ENCODE data around the gene TPP1.

TPP1 gene

DNA sequence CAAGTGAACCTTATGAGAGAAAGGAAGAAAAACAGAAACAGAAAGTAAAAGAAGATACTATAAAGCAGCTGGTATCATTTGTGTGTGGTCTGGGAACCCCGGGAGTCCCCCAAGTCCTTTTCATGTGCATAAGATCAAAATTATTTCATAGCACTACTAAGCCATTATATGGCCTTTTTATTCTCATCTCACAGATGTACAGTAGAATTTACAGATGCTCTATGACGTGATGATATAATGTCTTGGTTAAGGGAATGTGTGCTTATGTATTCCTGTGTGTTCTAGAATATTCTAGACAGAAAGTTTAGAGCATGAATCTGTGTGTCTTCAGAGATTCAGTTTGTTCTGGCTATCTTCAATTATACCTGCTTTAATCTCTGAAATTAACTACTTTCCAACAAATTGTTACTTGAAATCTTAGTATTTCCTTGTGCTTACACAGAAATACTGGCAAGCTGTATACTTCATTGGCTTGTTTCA is 8.6 kb upstream of the TPP1 start:
- WGBS: 100% methylated on average over 1 of the region's 2 CpGs
- Histone ChIP-seq H4K91ac (ENCODE audit: low read length) (no peak overlapping the region), H3K4me1 (ENCODE audit: control insufficient read depth, insufficient read depth, low read depth, low read length) (no peaks in the 10 kb centered on the region)

GRCh38 chr11:6626971-6627761 is 7.9 kb upstream of the TPP1 start:
- H4K8ac ChIP-seq (ENCODE audit: low read length): no peak overlapping the region
- no peak overlapping the region for H3K18ac ChIP-seq (ENCODE audit: low read depth in 1 of 2, low read length in 2 of 2)
- H3K9ac ChIP-seq (ENCODE audit: low read length): no peak overlapping the region
- no peak overlapping the region for H2BK15ac ChIP-seq (ENCODE audit: low read depth, poor library complexity, severe bottlenecking)
- H3K23ac ChIP-seq (ENCODE audit: low read length in 2 of 2): no peak overlapping the region
- no peak overlapping the region for H2AFZ ChIP-seq (ENCODE audit: low read depth, low read length)
- 98% methylated on average over 19 of the region's 19 CpGs for WGBS
- peaks cover 0 to 22% of the 10 kb centered on the region in 2 experiments for H3K27me3 ChIP-seq (ENCODE audit: control insufficient read depth in 1 of 2, insufficient read depth in 1 of 2, low read length in 2 of 2)
- H4K91ac ChIP-seq (ENCODE audit: low read length): no peak overlapping the region
- DNase-seq: no peak
- peaks cover 7 to 59% of the 10 kb centered on the region in 2 experiments for H3K36me3 ChIP-seq (ENCODE audit: control insufficient read depth in 1 of 2, insufficient read depth in 2 of 2, low read depth in 1 of 2, low read length in 2 of 2)
- no peak overlapping the region for H2BK12ac ChIP-seq (ENCODE audit: low read length in 2 of 2)
- H3K4me3 ChIP-seq (ENCODE audit: insufficient read depth in 1 of 2, low read depth in 1 of 2, low read length in 2 of 2): no peak overlapping the region
- no peak overlapping the region for H3K4ac ChIP-seq (ENCODE audit: low read depth in 1 of 2, low read length in 2 of 2)
- no peaks in the 10 kb centered on the region for H3K4me1 ChIP-seq (ENCODE audit: control insufficient read depth, insufficient read depth, low read depth, low read length)
- no peak overlapping the region for H3K27ac ChIP-seq (ENCODE audit: low read length, poor library complexity, severe bottlenecking)
- no peaks in the 10 kb centered on the region for H3K79me1 ChIP-seq (replicated peaks; ENCODE audit: low read length, poor library complexity, severe bottlenecking)
- H3K4me2 ChIP-seq (ENCODE audit: low read length, poor library complexity, severe bottlenecking): no peak overlapping the region
- H2BK120ac ChIP-seq (ENCODE audit: low read depth, low read length): no peak overlapping the region
- H2AK5ac ChIP-seq (ENCODE audit: low read length, severe bottlenecking): no peak overlapping the region
- H2BK5ac ChIP-seq (ENCODE audit: low read depth, low read length, poor library complexity, severe bottlenecking): no peak overlapping the region
- H3K14ac ChIP-seq (ENCODE audit: low read length in 2 of 2): no peak overlapping the region
- no peaks in the 10 kb centered on the region for H3K9me3 ChIP-seq (ENCODE audit: control insufficient read depth, low read length)

More for the DNA sequence above, 8.6 kb upstream of the TPP1 start:
- Histone ChIP-seq H2BK5ac (ENCODE audit: low read depth, low read length, poor library complexity, severe bottlenecking) (no peak overlapping the region), H2BK15ac (ENCODE audit: low read depth, poor library complexity, severe bottlenecking) (no peak overlapping the region), H3K36me3 (ENCODE audit: control insufficient read depth in 1 of 2, insufficient read depth in 2 of 2, low read depth in 1 of 2, low read length in 2 of 2) (peaks cover 7 to 66% of the 10 kb centered on the region in 2 experiments), H2BK120ac (ENCODE audit: low read depth, low read length) (no peak overlapping the region), H3K4me2 (ENCODE audit: low read length, poor library complexity, severe bottlenecking) (no peak overlapping the region), H2AK5ac (ENCODE audit: low read length, severe bottlenecking) (no peak overlapping the region), H3K14ac (ENCODE audit: low read length in 2 of 2) (no peak overlapping the region), H3K9ac (ENCODE audit: low read length) (no peak overlapping the region), H4K8ac (ENCODE audit: low read length) (no peak overlapping the region), H2BK12ac (ENCODE audit: low read length in 2 of 2) (no peak overlapping the region), H3K27me3 (ENCODE audit: control insufficient read depth in 1 of 2, insufficient read depth in 1 of 2, low read length in 2 of 2) (peaks cover 0 to 22% of the 10 kb centered on the region in 2 experiments), H3K4ac (ENCODE audit: low read depth in 1 of 2, low read length in 2 of 2) (no peak overlapping the region), H3K23ac (ENCODE audit: low read length in 2 of 2) (no peak overlapping the region), H3K18ac (ENCODE audit: low read depth in 1 of 2, low read length in 2 of 2) (no peak overlapping the region), H3K4me3 (ENCODE audit: insufficient read depth in 1 of 2, low read depth in 1 of 2, low read length in 2 of 2) (no peak overlapping the region), H3K27ac (ENCODE audit: low read length, poor library complexity, severe bottlenecking) (no peak overlapping the region), H3K9me3 (ENCODE audit: control insufficient read depth, low read length) (no peaks in the 10 kb centered on the region), H2AFZ (ENCODE audit: low read depth, low read length) (no peak overlapping the region), H3K79me1 (replicated peaks; ENCODE audit: low read length, poor library complexity, severe bottlenecking) (no peaks in the 10 kb centered on the region)
- DNase-seq: no peak

DNA sequence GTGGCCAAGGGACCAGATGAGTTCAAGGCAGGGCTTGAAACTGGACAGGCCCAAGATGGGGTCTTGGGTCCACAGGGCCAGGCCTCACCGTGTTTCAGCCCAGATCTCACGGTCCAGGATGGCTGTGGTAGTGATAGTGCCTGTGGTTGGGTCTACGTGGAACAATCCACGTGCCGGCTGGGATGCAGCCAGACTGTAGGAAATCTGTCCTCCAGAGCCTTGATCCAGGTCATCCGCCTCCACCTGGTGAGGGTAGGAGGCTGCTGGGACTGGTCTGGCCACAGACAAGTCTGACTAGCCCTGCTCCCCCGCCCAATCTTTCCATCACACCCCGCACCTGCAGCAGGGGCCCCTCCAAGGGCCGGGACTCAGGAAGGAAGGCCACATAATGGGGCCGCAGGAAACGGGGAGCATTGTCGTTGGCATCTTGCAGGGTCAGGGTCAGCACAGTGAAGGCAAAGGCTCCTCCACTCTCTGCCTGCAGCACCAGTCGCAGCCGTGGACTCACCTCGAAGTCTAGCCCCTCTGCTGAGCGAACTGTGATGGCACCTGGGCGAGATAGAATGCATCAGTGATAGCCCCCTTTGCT is 6.7 kb upstream of the TPP1 start:
- DNase-seq: no peak
- H3K14ac ChIP-seq (ENCODE audit: low read length in 2 of 2): no peak overlapping the region

DNA sequence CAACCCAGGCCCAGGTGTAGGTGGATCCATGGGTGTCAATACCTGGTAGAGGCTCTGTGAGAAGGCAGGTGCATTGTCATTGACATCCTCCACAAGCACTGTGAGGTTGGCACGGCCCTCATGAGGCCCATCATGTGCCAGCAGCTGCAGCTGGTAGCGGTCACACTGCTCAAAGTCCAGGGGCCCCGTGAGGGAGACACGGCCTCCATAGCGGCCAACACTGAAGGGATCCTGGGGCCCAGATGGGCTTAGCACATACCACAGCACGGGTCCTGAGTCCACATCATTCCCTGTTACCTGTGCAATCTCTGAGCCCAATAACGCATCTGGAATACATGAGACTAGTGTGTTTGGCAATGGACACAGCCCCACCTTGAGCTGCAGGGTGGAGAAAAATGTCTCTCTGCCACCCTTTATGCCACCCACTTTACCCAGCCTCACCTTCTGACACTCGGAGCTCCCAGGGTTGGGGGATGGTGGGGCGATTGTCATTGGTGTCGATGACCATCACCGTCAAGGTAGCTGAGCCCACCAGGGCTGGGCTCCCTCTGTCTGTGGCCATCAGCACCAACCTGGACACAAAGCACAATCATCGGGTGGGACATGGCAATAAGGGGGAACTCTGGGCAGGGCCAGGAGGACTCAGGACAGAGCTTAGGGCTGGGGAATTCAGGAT is 6.1 kb upstream of the TPP1 start:
- no peaks in the 10 kb centered on the region for H3K9me3 ChIP-seq (ENCODE audit: control insufficient read depth, low read length)

More for the DNA sequence above, 6.7 kb upstream of the TPP1 start:
- H3K4ac ChIP-seq (ENCODE audit: low read depth in 1 of 2, low read length in 2 of 2): no peak overlapping the region
- no peak overlapping the region for H2BK120ac ChIP-seq (ENCODE audit: low read depth, low read length)
- H2AFZ ChIP-seq (ENCODE audit: low read depth, low read length): no peak overlapping the region
- no peak overlapping the region for H4K91ac ChIP-seq (ENCODE audit: low read length)
- H3K18ac ChIP-seq (ENCODE audit: low read depth in 1 of 2, low read length in 2 of 2): no peak overlapping the region
- no peak overlapping the region for H2AK5ac ChIP-seq (ENCODE audit: low read length, severe bottlenecking)
- no peak overlapping the region for H3K27ac ChIP-seq (ENCODE audit: low read length, poor library complexity, severe bottlenecking)
- no peak overlapping the region for H3K23ac ChIP-seq (ENCODE audit: low read length in 2 of 2)
- H3K9me3 ChIP-seq (ENCODE audit: control insufficient read depth, low read length): no peaks in the 10 kb centered on the region
- no peak overlapping the region for H2BK5ac ChIP-seq (ENCODE audit: low read depth, low read length, poor library complexity, severe bottlenecking)
- H4K8ac ChIP-seq (ENCODE audit: low read length): no peak overlapping the region
- peaks cover 0 to 26% of the 10 kb centered on the region in 2 experiments for H3K27me3 ChIP-seq (ENCODE audit: control insufficient read depth in 1 of 2, insufficient read depth in 1 of 2, low read length in 2 of 2)
- no peaks in the 10 kb centered on the region for H3K79me1 ChIP-seq (replicated peaks; ENCODE audit: low read length, poor library complexity, severe bottlenecking)
- no peak overlapping the region for H3K4me3 ChIP-seq (ENCODE audit: insufficient read depth in 1 of 2, low read depth in 1 of 2, low read length in 2 of 2)
- H3K36me3 ChIP-seq (ENCODE audit: control insufficient read depth in 1 of 2, insufficient read depth in 2 of 2, low read depth in 1 of 2, low read length in 2 of 2): peaks cover 7 to 52% of the 10 kb centered on the region in 2 experiments
- no peak overlapping the region for H3K4me2 ChIP-seq (ENCODE audit: low read length, poor library complexity, severe bottlenecking)
- no peaks in the 10 kb centered on the region for H3K4me1 ChIP-seq (ENCODE audit: control insufficient read depth, insufficient read depth, low read depth, low read length)
- H2BK12ac ChIP-seq (ENCODE audit: low read length in 2 of 2): no peak overlapping the region
- 96% methylated on average over 17 of the region's 17 CpGs for WGBS
- no peak overlapping the region for H3K9ac ChIP-seq (ENCODE audit: low read length)
- H2BK15ac ChIP-seq (ENCODE audit: low read depth, poor library complexity, severe bottlenecking): no peak overlapping the region

More for the DNA sequence above, 6.1 kb upstream of the TPP1 start:
- Histone ChIP-seq H3K18ac (ENCODE audit: low read depth in 1 of 2, low read length in 2 of 2) (no peak overlapping the region), H3K4me3 (ENCODE audit: insufficient read depth in 1 of 2, low read depth in 1 of 2, low read length in 2 of 2) (no peak overlapping the region), H2AFZ (ENCODE audit: low read depth, low read length) (no peak overlapping the region), H4K8ac (ENCODE audit: low read length) (no peak overlapping the region), H3K9ac (ENCODE audit: low read length) (no peak overlapping the region), H3K36me3 (ENCODE audit: control insufficient read depth in 1 of 2, insufficient read depth in 2 of 2, low read depth in 1 of 2, low read length in 2 of 2) (peaks cover 7 to 49% of the 10 kb centered on the region in 2 experiments), H2BK120ac (ENCODE audit: low read depth, low read length) (no peak overlapping the region), H3K79me1 (replicated peaks; ENCODE audit: low read length, poor library complexity, severe bottlenecking) (no peaks in the 10 kb centered on the region), H3K4me2 (ENCODE audit: low read length, poor library complexity, severe bottlenecking) (no peak overlapping the region), H2BK15ac (ENCODE audit: low read depth, poor library complexity, severe bottlenecking) (no peak overlapping the region), H2BK5ac (ENCODE audit: low read depth, low read length, poor library complexity, severe bottlenecking) (no peak overlapping the region), H3K23ac (ENCODE audit: low read length in 2 of 2) (no peak overlapping the region), H3K27ac (ENCODE audit: low read length, poor library complexity, severe bottlenecking) (no peak overlapping the region), H2AK5ac (ENCODE audit: low read length, severe bottlenecking) (no peak overlapping the region), H3K4ac (ENCODE audit: low read depth in 1 of 2, low read length in 2 of 2) (no peak overlapping the region), H4K91ac (ENCODE audit: low read length) (no peak overlapping the region), H2BK12ac (ENCODE audit: low read length in 2 of 2) (no peak overlapping the region), H3K4me1 (ENCODE audit: control insufficient read depth, insufficient read depth, low read depth, low read length) (no peaks in the 10 kb centered on the region), H3K14ac (ENCODE audit: low read length in 2 of 2) (no peak overlapping the region), H3K27me3 (ENCODE audit: control insufficient read depth in 1 of 2, insufficient read depth in 1 of 2, low read length in 2 of 2) (peaks cover 0 to 26% of the 10 kb centered on the region in 2 experiments)
- DNase-seq: no peak
- 96% methylated on average over 12 of the region's 12 CpGs for WGBS
